ENCODE results near the gene SNX9.
"Not testable (repeated sequence)": the region's sequence is repeated elsewhere in the genome, so short reads cannot be mapped to it uniquely, and the experiment has no call there.

Gene SNX9

GRCh38 chr6:157895585-157895984, 72.5 kb downstream of the SNX9 start:
- no peak for DNase-seq (ENCODE audit: low read depth in 1 of 2, low spot score in 1 of 2)
- in situ Hi-C loops (cut with HindIII; ENCODE audit: low pct_unique_long_range_greater_than_20kb, low sequenced_read_pairs) = no loop called here
- no peak for TF ChIP-seq JUND (IDR thresholded peaks at IDR 0.05; ENCODE audit: low read depth)

- no peak for DNase-seq (ENCODE audit: low read depth in 1 of 2, low spot score in 1 of 2)
- in situ Hi-C loops (cut with HindIII; ENCODE audit: low pct_unique_long_range_greater_than_20kb, low sequenced_read_pairs) = no loop called here
- no peak for TF ChIP-seq JUND (IDR thresholded peaks at IDR 0.05; ENCODE audit: low read depth)
Observed at GRCh38 chr6:157896932-157897331, 73.9 kb downstream of the SNX9 start.

- peak in 1 of 2 experiments; percentile 3 for DNase-seq (ENCODE audit: low read depth in 1 of 2, low spot score in 1 of 2)
- in situ Hi-C loops (cut with HindIII; ENCODE audit: low pct_unique_long_range_greater_than_20kb, low sequenced_read_pairs) = no loop called here
Observed at GRCh38 chr6:157898169-157898568, 75.1 kb downstream of the SNX9 start.

GRCh38 chr6:157898640-157899039, 75.6 kb downstream of the SNX9 start:
- in situ Hi-C loops (cut with HindIII; ENCODE audit: low pct_unique_long_range_greater_than_20kb, low sequenced_read_pairs) = no loop called here
- DNase-seq (ENCODE audit: low read depth in 1 of 2, low spot score in 1 of 2) = no peak
- TF ChIP-seq JUND (IDR thresholded peaks at IDR 0.05; ENCODE audit: low read depth) = no peak

More at GRCh38 chr6:157898169-157898568, 75.1 kb downstream of the SNX9 start:
- TF ChIP-seq JUND (IDR thresholded peaks at IDR 0.05; ENCODE audit: low read depth) = no peak

GRCh38 chr6:157900262-157900661, 77.2 kb downstream of the SNX9 start:
- in situ Hi-C loops (cut with HindIII; ENCODE audit: low pct_unique_long_range_greater_than_20kb, low sequenced_read_pairs); DNase-seq (ENCODE audit: low read depth in 1 of 2, low spot score in 1 of 2): not testable (repeated sequence)

- in situ Hi-C loops (cut with HindIII; ENCODE audit: low pct_unique_long_range_greater_than_20kb, low sequenced_read_pairs) = not testable (repeated sequence)
- DNase-seq (ENCODE audit: low read depth in 1 of 2, low spot score in 1 of 2) = peak in 1 of 2 experiments; percentile 35
Observed at GRCh38 chr6:157900751-157901150, 77.7 kb downstream of the SNX9 start.

GRCh38 chr6:157904999-157905398, 82.0 kb downstream of the SNX9 start:
- in situ Hi-C loops (cut with HindIII; ENCODE audit: low pct_unique_long_range_greater_than_20kb, low sequenced_read_pairs) = no loop called here
- no peak for DNase-seq (ENCODE audit: low read depth in 1 of 2, low spot score in 1 of 2)
- no peak for TF ChIP-seq JUND (IDR thresholded peaks at IDR 0.05; ENCODE audit: low read depth)

- in situ Hi-C loops (cut with HindIII; ENCODE audit: low pct_unique_long_range_greater_than_20kb, low sequenced_read_pairs) = no loop called here
- TF ChIP-seq JUND (IDR thresholded peaks at IDR 0.05; ENCODE audit: low read depth) = no peak
- DNase-seq (ENCODE audit: low read depth in 1 of 2, low spot score in 1 of 2) = peak in 1 of 2 experiments; percentile 1
Observed at GRCh38 chr6:157905590-157906342, 82.7 kb downstream of the SNX9 start.

- in situ Hi-C loops (cut with HindIII; ENCODE audit: low pct_unique_long_range_greater_than_20kb, low sequenced_read_pairs) = no loop called here
- TF ChIP-seq JUND (IDR thresholded peaks at IDR 0.05; ENCODE audit: low read depth) = no peak
- DNase-seq (ENCODE audit: low read depth in 1 of 2, low spot score in 1 of 2) = no peak
Observed at GRCh38 chr6:157906537-157907061, 83.6 kb downstream of the SNX9 start.

- DNase-seq (ENCODE audit: low read depth in 1 of 2, low spot score in 1 of 2) = no peak
- in situ Hi-C loops (cut with HindIII; ENCODE audit: low pct_unique_long_range_greater_than_20kb, low sequenced_read_pairs) = no loop called here
- no peak for TF ChIP-seq JUND (IDR thresholded peaks at IDR 0.05; ENCODE audit: low read depth)
Observed at GRCh38 chr6:157907651-157908050, 84.6 kb downstream of the SNX9 start.

- in situ Hi-C loops (cut with HindIII; ENCODE audit: low pct_unique_long_range_greater_than_20kb, low sequenced_read_pairs) = no loop called here
- TF ChIP-seq JUND (IDR thresholded peaks at IDR 0.05; ENCODE audit: low read depth) = no peak
- DNase-seq (ENCODE audit: low read depth in 1 of 2, low spot score in 1 of 2) = no peak
Observed at GRCh38 chr6:157908369-157909281, 85.6 kb downstream of the SNX9 start.

- DNase-seq (ENCODE audit: low read depth in 1 of 2, low spot score in 1 of 2) = no peak
- no peak for TF ChIP-seq JUND (IDR thresholded peaks at IDR 0.05; ENCODE audit: low read depth)
- in situ Hi-C loops (cut with HindIII; ENCODE audit: low pct_unique_long_range_greater_than_20kb, low sequenced_read_pairs) = no loop called here
Observed at GRCh38 chr6:157909282-157909664, 86.2 kb downstream of the SNX9 start.

- no peak for DNase-seq (ENCODE audit: low read depth in 1 of 2, low spot score in 1 of 2)
- in situ Hi-C loops (cut with HindIII; ENCODE audit: low pct_unique_long_range_greater_than_20kb, low sequenced_read_pairs) = no loop called here
- TF ChIP-seq JUND (IDR thresholded peaks at IDR 0.05; ENCODE audit: low read depth) = no peak
Observed at GRCh38 chr6:157911278-157911677, 88.2 kb downstream of the SNX9 start.
